Activated B cell treated with CpG ODN at 0.5 μM for 24 hours (primary cell): ENCODE results near the gene SLC25A43. TPM values are rescaled to one million over a fixed set of nuclear protein-coding genes. Genes with fewer than 3 reads are reported as not detected.

Experiments used
- ATAC-seq: fragments of 200-7000 bp; cut with Tn5 transposase; one replicate; pipeline ENCODE4 v1.10.0; 2021; ENCODE audit warnings: low read depth, mild to moderate bottlenecking, moderate library complexity
- CTCF ChIA-PET: fragments of 350-600 bp; sonication (Branson Sonifier 250); formaldehyde crosslinking; loops from one replicate; lab custom pipeline; 2021; ENCODE audit warnings: antibody characterized with exemption; lab: Charles Lee
- POLR2A ChIA-PET: fragments of 350-600 bp; sonication (Branson Sonifier 250); formaldehyde crosslinking; loops from one replicate; lab custom pipeline; 2021; ENCODE audit warnings: antibody characterized with exemption; lab: Charles Lee
- DNase-seq: peaks from one replicate; pipeline ENCODE4 v3.0.0; 2022
- H3K27ac Mint-ChIP-seq: one replicate; pipeline ENCODE4 v1.8.0; 2020; ENCODE audit warnings: mixed read lengths
- H3K27me3 Mint-ChIP-seq: one replicate; pipeline ENCODE4 v1.8.0; 2021; ENCODE audit warnings: mixed read lengths
- H3K36me3 Mint-ChIP-seq: one replicate; pipeline ENCODE4 v1.8.0; 2021; ENCODE audit warnings: low read depth, mixed read lengths
- H3K4me1 Mint-ChIP-seq: one replicate; pipeline ENCODE4 v1.8.0; 2021; ENCODE audit warnings: mixed read lengths
- H3K4me3 Mint-ChIP-seq: one replicate; pipeline ENCODE4 v1.8.0; 2020; ENCODE audit warnings: mild to moderate bottlenecking, mixed read lengths
- H3K9me3 Mint-ChIP-seq: one replicate; pipeline ENCODE4 v1.8.0; 2020; ENCODE audit warnings: mixed read lengths
- CTCF ChIP-seq: fragments of 200-600 bp; IDR thresholded peaks from one replicate; pipeline ENCODE4 v1.8.0; 2022; ENCODE audit warnings: antibody characterized with exemption, mild to moderate bottlenecking
- intact Hi-C: fragments of 100-400 bp; cut with micrococcal nuclease; formaldehyde crosslinking; loops from one replicate; pipeline ENCODE4 v1.15.1; 2024
- total RNA-seq: library from RNA; stranded (reverse); gene quantifications from 2 replicates; pipeline ENCODE4 v1.2.3, GENCODE V29; 2022

Gene SLC25A43
- total RNA-seq, 1 donor from 2014 or later = 11.0 TPM

DNA sequence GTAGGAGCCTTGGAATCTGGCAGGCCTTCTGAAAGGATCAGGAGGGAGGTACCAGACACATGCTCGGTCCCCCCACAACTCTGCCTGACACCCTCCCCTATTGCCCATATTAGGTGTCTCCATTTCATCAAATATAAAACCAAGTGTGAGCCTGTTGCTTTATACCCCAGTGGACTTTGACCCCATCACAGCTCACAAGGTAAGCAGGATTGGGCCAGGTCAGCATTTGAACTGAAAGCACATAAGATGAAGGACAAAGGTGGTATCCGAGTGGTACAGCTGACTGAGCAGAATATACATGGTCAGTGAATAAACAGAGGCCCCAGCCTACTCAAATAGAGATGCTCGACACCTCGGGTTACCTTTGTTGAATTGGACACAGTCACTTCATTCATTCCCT lies 20.0 kb downstream of the SLC25A43 start:
- no peak for TF ChIP-seq CTCF
- POLR2A ChIA-PET = no interaction called here
- ATAC-seq = no peak
- H3K4me1 Mint-ChIP-seq = no peaks in the 10 kb centered on the region
- DNase-seq = no peak
- CTCF ChIA-PET = no interaction called here
- H3K36me3 Mint-ChIP-seq = peaks cover 24% of the 10 kb centered on the region
- no peak overlapping the region for H3K4me3 Mint-ChIP-seq
- no peak overlapping the region for H3K27ac Mint-ChIP-seq
- intact Hi-C loops = no loop called here
- no peaks in the 10 kb centered on the region for H3K27me3 Mint-ChIP-seq
- no peaks in the 10 kb centered on the region for H3K9me3 Mint-ChIP-seq

- H3K4me3 Mint-ChIP-seq = no peak overlapping the region
- ChIA-PET CTCF (no interaction called here), POLR2A (no interaction called here)
- peaks cover 2% of the 10 kb centered on the region for H3K4me1 Mint-ChIP-seq
- no peaks in the 10 kb centered on the region for H3K9me3 Mint-ChIP-seq
- intact Hi-C loops = no loop called here
- ATAC-seq (no peak), DNase-seq (no peak)
- peaks cover 24% of the 10 kb centered on the region for H3K36me3 Mint-ChIP-seq
- no peaks in the 10 kb centered on the region for H3K27me3 Mint-ChIP-seq
- no peak for TF ChIP-seq CTCF
- H3K27ac Mint-ChIP-seq = no peak overlapping the region
Observed at GRCh38 chrX:119419898-119420297, 20.8 kb downstream of the SLC25A43 start.

DNA sequence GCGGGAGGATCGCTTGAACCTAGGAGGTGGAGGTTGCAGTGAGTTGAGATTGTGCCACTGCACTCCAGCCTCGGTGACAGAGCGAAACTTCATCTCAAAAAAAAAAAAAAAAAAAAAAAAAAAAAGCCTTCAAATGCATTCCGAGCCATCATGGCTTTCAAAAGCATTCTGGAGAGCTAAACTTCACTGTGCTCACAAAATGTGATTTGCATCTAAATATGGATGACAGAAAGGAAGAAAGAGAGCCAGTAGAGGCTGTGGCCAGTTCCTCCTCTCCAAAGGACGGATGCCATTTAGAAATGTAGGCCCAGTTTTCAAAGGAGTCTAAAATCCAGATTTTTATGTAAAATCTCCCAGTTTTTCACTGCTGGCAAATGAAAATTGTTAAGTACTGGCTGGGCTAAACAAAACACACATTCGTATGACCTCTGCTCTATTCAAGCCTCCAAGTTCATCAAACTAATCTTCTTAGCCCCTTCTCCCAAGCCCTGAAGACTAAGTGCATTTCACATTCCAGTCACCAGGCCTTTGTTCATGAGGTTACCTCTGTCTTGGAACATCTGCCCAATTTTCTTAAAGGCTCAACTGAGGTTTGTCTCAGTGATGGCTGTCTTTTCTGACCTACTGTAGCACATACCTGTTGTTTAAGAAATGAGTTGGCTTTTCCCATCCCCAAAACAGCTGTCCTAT lies 22.0 kb downstream of the SLC25A43 start:
- Mint-ChIP-seq H3K4me1 (peaks cover 14% of the 10 kb centered on the region), H3K27ac (no peak overlapping the region), H3K9me3 (no peaks in the 10 kb centered on the region), H3K4me3 (no peak overlapping the region), H3K36me3 (peaks cover 24% of the 10 kb centered on the region), H3K27me3 (no peaks in the 10 kb centered on the region)
- ChIA-PET CTCF (no interaction called here), POLR2A (interaction anchor here (0.7 kb wide), 1 partner anchor 25 kb away, joined by 3 read pairs; no protein-coding TSS in a partner anchor)
- DNase-seq (no peak), ATAC-seq (no peak)
- intact Hi-C loops = no loop called here
- TF ChIP-seq CTCF = no peak

- ATAC-seq (no peak), DNase-seq (no peak)
- H3K27ac Mint-ChIP-seq = no peak overlapping the region
- H3K27me3 Mint-ChIP-seq = no peaks in the 10 kb centered on the region
- CTCF ChIA-PET = no interaction called here
- no peaks in the 10 kb centered on the region for H3K9me3 Mint-ChIP-seq
- intact Hi-C loops = no loop called here
- H3K4me1 Mint-ChIP-seq = peaks cover 31% of the 10 kb centered on the region
- peaks cover 20% of the 10 kb centered on the region for H3K36me3 Mint-ChIP-seq
- POLR2A ChIA-PET = no interaction called here
- H3K4me3 Mint-ChIP-seq = no peak overlapping the region
- no peak for TF ChIP-seq CTCF
Observed at GRCh38 chrX:119423631-119424030, 24.5 kb downstream of the SLC25A43 start.

DNA sequence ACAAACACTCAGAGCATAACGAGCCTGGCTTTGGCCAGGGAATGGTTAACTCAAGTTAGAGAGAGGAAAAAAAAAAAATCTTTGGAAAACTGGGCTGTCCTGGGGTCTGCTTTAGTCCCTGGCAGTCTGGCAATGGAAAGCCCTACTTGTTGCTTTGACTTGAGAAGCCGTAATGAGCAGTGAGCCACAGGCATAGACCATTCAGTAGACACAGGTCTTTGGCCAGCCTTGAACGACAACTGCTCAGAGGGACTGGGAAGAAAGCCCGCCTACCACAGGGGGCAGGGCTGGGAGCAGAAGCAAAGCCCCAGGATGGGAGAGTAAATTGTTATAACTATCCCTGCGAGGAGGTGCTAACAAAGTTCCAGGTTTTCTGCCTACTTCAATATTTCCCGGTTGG lies 25.9 kb downstream of the SLC25A43 start:
- H3K27ac Mint-ChIP-seq = peak overlapping the region; percentile 41
- CTCF ChIA-PET = no interaction called here
- POLR2A ChIA-PET = no interaction called here
- ATAC-seq = no peak
- no peaks in the 10 kb centered on the region for H3K27me3 Mint-ChIP-seq
- H3K36me3 Mint-ChIP-seq = peaks cover 13% of the 10 kb centered on the region
- no peaks in the 10 kb centered on the region for H3K9me3 Mint-ChIP-seq
- no peak for DNase-seq
- no peak for TF ChIP-seq CTCF
- H3K4me3 Mint-ChIP-seq = no peak overlapping the region
- peaks cover 31% of the 10 kb centered on the region for H3K4me1 Mint-ChIP-seq
- intact Hi-C loops = loop anchor here (5.0 kb wide), 1 partner anchor 42 kb away; the partner anchor contains the start of gene SLC25A5
